Ectodermal cell (in vitro differentiated cells): Measurements from ENCODE around the gene RBM11.

ENCODE experiments used
- H3K27ac ChIP-seq: 2 replicates; pipeline ENCODE4 v1.7.0; 2013; ENCODE audit warnings: mild to moderate bottlenecking, low read depth, low read length; ENCODE audit not compliant: insufficient read depth, poor library complexity, severe bottlenecking
- H3K27me3 ChIP-seq: 2 replicates; pipeline ENCODE4 v1.7.0; 2013; ENCODE audit warnings: mild to moderate bottlenecking, low read length; ENCODE audit not compliant: insufficient read depth, control insufficient read depth, poor library complexity, severe bottlenecking
- H3K36me3 ChIP-seq: one replicate; pipeline ENCODE4 v1.7.0; 2013; ENCODE audit warnings: low read length; ENCODE audit not compliant: control insufficient read depth, insufficient read depth
- H3K4me1 ChIP-seq: one replicate; pipeline ENCODE4 v1.7.0; 2013; ENCODE audit warnings: low read length; ENCODE audit not compliant: control insufficient read depth, insufficient read depth
- H3K4me3 ChIP-seq: 2 replicates; pipeline ENCODE4 v1.7.0; 2013; ENCODE audit warnings: low read depth, low read length, control low read depth; ENCODE audit not compliant: insufficient read depth
- H3K9me3 ChIP-seq: 2 replicates; pipeline ENCODE4 v1.7.0; 2013; ENCODE audit warnings: mild to moderate bottlenecking, low read length, moderate library complexity; ENCODE audit not compliant: control insufficient read depth
- WGBS, 2 experiments: methylation state at CpG; one replicate each; pipeline ENCODE4 v1.1.7; 2013; ENCODE audit warnings: missing lambda C conversion rate in 2 of 2; 5-methylcytosine and 5-hydroxymethylcytosine counted together

The RBM11 gene

DNA sequence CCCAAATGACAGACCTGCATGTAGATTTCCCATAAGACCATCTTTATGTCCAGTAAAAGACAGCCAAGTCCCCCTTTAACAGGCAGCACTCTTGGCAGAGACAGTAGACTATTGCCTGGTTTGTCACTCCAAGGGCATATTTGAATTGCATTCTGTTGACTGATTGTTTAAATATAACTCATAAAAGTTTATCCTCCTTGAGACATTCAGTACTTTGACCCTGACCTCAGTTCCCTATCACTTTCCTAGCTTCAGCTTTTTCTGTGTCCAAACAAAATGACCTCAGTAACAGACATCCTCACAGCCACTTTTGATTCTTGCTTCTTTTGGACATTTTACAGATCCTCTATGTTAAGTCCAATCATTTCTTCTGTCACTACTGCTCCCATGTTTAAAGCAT is 51.1 kb downstream of the RBM11 start:
- H3K36me3 ChIP-seq = no peaks in the 10 kb centered on the region
- no peak overlapping the region for H3K27ac ChIP-seq
- H3K27me3 ChIP-seq = no peaks in the 10 kb centered on the region
- H3K4me3 ChIP-seq = no peak overlapping the region
- no peaks in the 10 kb centered on the region for H3K9me3 ChIP-seq
- no peaks in the 10 kb centered on the region for H3K4me1 ChIP-seq

DNA sequence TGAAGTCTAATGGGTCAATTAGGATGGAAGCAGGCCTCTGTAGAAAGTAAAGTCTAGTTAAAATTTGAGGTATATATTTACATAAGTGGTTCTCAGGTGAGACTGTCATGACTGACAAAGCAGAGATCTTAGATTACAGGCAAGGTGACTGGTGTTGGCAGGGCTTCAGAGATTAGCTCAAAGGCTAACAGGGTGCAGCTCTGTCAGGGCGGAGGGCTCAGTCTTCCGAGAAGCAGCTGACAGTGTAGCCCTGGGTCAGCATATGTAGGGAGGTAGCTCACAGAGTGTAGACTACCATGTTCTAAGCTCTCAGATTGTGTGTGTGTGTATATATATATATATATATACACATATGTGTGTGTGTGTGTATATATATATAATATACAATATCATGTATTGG is 54.7 kb downstream of the RBM11 start:
- no peaks in the 10 kb centered on the region for H3K9me3 ChIP-seq
- no peak overlapping the region for H3K4me3 ChIP-seq
- peaks cover 3% of the 10 kb centered on the region for H3K27me3 ChIP-seq
- WGBS, 2 experiments = 91 to 100% methylated on average over 2 of the region's 2 CpGs
- no peaks in the 10 kb centered on the region for H3K4me1 ChIP-seq
- H3K36me3 ChIP-seq = no peaks in the 10 kb centered on the region
- H3K27ac ChIP-seq = no peak overlapping the region

DNA sequence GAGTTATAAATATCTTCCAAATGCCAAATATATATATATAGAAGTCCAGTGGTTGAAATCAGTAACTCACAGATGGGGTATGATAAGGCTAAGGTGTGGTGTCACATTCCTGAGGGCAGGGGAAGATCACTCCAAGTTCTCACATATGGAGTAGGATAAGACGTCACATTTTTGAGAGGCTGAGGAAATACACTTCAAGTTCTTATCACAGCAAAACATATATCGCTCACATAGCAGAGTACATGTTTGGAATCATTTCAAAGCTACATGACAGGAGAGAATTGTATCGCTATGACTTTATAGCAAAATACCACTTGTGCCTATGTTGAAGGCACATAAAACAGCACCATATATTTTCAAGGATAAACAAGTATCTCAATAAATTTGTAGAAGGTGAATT is 55.1 kb downstream of the RBM11 start:
- H3K27ac ChIP-seq = no peak overlapping the region
- H3K9me3 ChIP-seq = no peaks in the 10 kb centered on the region
- H3K4me1 ChIP-seq = no peaks in the 10 kb centered on the region
- no peaks in the 10 kb centered on the region for H3K36me3 ChIP-seq
- peaks cover 3% of the 10 kb centered on the region for H3K27me3 ChIP-seq
- H3K4me3 ChIP-seq = no peak overlapping the region
- 92 to 95% methylated on average over 3 of the region's 3 CpGs for WGBS, 2 experiments

DNA sequence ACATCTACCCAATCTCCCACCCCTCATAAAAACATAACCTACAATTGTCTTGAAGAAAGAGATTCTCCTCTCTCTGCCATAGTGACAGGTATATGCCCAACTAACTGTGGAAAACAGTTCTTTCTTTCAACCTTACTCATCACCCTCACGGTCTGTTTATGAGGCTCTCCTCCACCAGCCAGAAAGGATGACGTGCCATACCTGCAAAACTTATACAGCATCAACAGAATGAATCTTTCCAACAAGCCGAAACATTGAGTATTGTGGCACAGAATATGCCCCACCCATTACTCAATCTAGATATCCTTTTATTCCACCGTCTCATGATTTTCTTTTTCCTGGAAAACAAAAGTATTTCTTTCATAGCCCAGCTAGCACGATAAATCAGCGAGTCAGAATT is 55.7 kb downstream of the RBM11 start:
- no peaks in the 10 kb centered on the region for H3K4me1 ChIP-seq

DNA sequence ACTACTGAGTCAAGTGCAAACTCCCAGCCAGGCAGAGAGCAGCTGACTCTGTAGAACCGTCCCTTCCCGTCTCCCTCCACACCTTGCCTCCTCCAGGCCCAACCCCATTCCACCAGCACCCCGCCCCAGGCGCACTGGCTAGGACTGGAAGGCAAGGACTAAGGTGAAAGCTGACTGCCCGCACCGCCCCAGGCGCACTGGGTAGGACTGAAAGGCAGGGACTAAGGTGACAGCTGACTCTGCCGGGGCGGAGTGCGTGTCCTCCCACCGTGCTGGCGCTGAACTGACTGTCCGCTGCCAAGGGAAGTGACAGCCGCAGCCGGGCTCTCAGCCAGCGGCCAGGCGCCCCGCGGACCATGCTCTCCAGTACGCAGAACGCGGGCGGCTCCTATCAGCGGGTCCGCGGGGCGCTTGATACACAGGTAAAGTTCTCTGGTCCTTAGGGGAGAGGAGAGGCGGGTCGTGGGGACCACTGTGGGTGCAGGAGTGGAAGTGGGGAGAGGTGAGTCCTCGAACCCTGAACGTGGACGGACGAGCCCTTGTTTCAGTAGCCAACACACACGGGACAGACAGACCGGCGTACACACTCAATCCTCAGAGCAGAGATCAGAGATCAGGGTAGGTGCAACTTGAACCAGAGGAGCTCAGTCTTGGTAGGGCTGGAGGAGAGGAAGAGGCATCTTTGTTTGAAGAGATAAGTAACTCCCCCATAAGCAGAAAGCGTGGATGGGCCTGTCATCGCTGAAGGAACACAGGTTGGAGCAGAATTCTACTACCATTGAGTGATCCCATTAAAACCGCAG is 58.0 kb downstream of the RBM11 start:
- Histone ChIP-seq H3K27me3 (peaks cover 3% of the 10 kb centered on the region), H3K4me3 (no peak overlapping the region), H3K36me3 (no peaks in the 10 kb centered on the region), H3K27ac (no peak overlapping the region), H3K4me1 (no peaks in the 10 kb centered on the region), H3K9me3 (no peaks in the 10 kb centered on the region)
- 82 to 83% methylated on average over 39 of the region's 39 CpGs for WGBS, 2 experiments

More for the DNA sequence above, 55.7 kb downstream of the RBM11 start:
- Histone ChIP-seq H3K9me3 (no peaks in the 10 kb centered on the region), H3K27me3 (peaks cover 3% of the 10 kb centered on the region), H3K27ac (no peak overlapping the region), H3K4me3 (no peak overlapping the region), H3K36me3 (no peaks in the 10 kb centered on the region)
- 74 to 78% methylated on average over 6 of the region's 6 CpGs for WGBS, 2 experiments

DNA sequence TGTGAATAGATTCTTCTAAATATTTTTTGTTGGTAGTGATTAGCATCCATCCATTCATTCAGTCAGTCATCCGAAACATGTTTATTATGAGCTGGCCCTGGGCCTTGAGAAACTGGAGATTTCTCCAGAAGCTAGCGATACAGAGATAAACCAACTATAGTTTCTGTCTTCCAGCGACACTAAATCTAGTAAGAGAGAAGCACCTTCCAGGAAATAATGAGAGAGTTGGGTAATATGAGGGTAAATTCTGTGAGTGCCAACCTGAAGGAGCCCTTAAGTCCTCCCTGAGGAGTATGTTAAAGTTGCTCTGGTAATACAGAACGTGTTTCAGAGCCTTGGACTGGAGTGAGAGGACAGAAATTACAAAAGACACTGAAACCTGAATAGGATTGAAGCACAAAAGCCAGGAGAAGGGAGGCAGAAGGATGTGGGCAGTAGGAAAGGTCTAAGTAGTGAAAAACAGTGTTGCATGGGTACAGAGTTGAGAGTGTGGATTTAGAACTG is 59.8 kb downstream of the RBM11 start:
- no peak overlapping the region for H3K4me3 ChIP-seq
- no peaks in the 10 kb centered on the region for H3K9me3 ChIP-seq
- H3K27ac ChIP-seq = no peak overlapping the region
- H3K27me3 ChIP-seq = peaks cover 3% of the 10 kb centered on the region
- WGBS, 2 experiments = 93 to 97% methylated on average over 4 of the region's 4 CpGs
- H3K4me1 ChIP-seq = no peaks in the 10 kb centered on the region
- H3K36me3 ChIP-seq = no peaks in the 10 kb centered on the region
